Astrocyte (in vitro differentiated cells and primary cell): ENCODE measurements around the gene GPR137. TPM values are rescaled to one million over a fixed set of nuclear protein-coding genes. Genes with fewer than 3 reads are reported as not detected.

Experiments used
- DNase-seq: peaks from one replicate; pipeline ENCODE4 v3.0.0-alpha.2; 2010; ENCODE audit warnings: low read depth
- FAIRE-seq: peaks from 2 replicates; lab custom pipeline; 2011; peaks lifted over from hg19 to GRCh38; lab: Jason Lieb, UNC
- H2AFZ ChIP-seq: 2 replicates; pipeline ENCODE4 v1.6.0; 2012; ENCODE audit warnings: low read depth, low read length, inconsistent platforms
- H3K27ac ChIP-seq: 2 replicates; pipeline ENCODE4 v1.5.1; 2011; ENCODE audit warnings: low read depth, low read length, inconsistent platforms
- H3K27me3 ChIP-seq: 2 replicates; pipeline ENCODE4 v1.6.0; 2011; ENCODE audit warnings: low read length, inconsistent platforms; ENCODE audit not compliant: insufficient read depth
- H3K36me3 ChIP-seq: 2 replicates; pipeline ENCODE4 v1.5.1; 2011; ENCODE audit warnings: low read length, inconsistent platforms; ENCODE audit not compliant: insufficient read depth
- H3K4me1 ChIP-seq: 2 replicates; pipeline ENCODE4 v1.5.1; 2011; ENCODE audit warnings: low read length, inconsistent platforms; ENCODE audit not compliant: insufficient read depth
- H3K4me2 ChIP-seq: 2 replicates; pipeline ENCODE4 v1.6.0; 2012; ENCODE audit warnings: low read length, inconsistent platforms
- H3K4me3 ChIP-seq: 2 replicates; pipeline ENCODE4 v1.5.1; 2011; ENCODE audit warnings: low read depth, mild to moderate bottlenecking, low read length, inconsistent platforms; ENCODE audit not compliant: insufficient read depth
- H3K79me2 ChIP-seq: 2 replicates; pipeline ENCODE4 v1.6.0; 2012; ENCODE audit warnings: mild to moderate bottlenecking, low read length, inconsistent platforms; ENCODE audit not compliant: insufficient read depth
- H3K9ac ChIP-seq: 2 replicates; pipeline ENCODE4 v1.6.0; 2012; ENCODE audit warnings: mild to moderate bottlenecking, low read length, inconsistent platforms
- H3K9me3 ChIP-seq: 2 replicates; pipeline ENCODE4 v1.5.1; 2012; ENCODE audit warnings: low read depth, mild to moderate bottlenecking, low read length, inconsistent platforms; ENCODE audit not compliant: insufficient read depth
- H4K20me1 ChIP-seq: 2 replicates; pipeline ENCODE4 v1.6.0; 2012; ENCODE audit warnings: low read length, inconsistent platforms; ENCODE audit not compliant: insufficient read depth
- H3K27ac Mint-ChIP-seq: one replicate; pipeline ENCODE4 v1.8.0; 2021; ENCODE audit warnings: mild to moderate bottlenecking, mixed read lengths; ENCODE audit not compliant: unreplicated experiment
- H3K27me3 Mint-ChIP-seq: one replicate; pipeline ENCODE4 v1.8.0; 2021; ENCODE audit warnings: low read depth, mixed read lengths; ENCODE audit not compliant: unreplicated experiment
- H3K36me3 Mint-ChIP-seq: one replicate; pipeline ENCODE4 v1.8.0; 2021; ENCODE audit warnings: low read depth, mixed read lengths; ENCODE audit not compliant: unreplicated experiment
- H3K4me1 Mint-ChIP-seq: one replicate; pipeline ENCODE4 v1.8.0; 2021; ENCODE audit warnings: low read depth, mixed read lengths; ENCODE audit not compliant: unreplicated experiment
- H3K4me3 Mint-ChIP-seq: one replicate; pipeline ENCODE4 v1.8.0; 2021; ENCODE audit warnings: mild to moderate bottlenecking, moderate library complexity, mixed read lengths; ENCODE audit not compliant: unreplicated experiment
- H3K9me3 Mint-ChIP-seq: one replicate; pipeline ENCODE4 v1.8.0; 2021; ENCODE audit warnings: mild to moderate bottlenecking, mixed read lengths; ENCODE audit not compliant: unreplicated experiment
- CTCF ChIP-seq: IDR thresholded peaks from 2 replicates; pipeline ENCODE4 v1.5.1; 2011; ENCODE audit warnings: low read depth, mild to moderate bottlenecking, inconsistent platforms, low read length, moderate library complexity; ENCODE audit not compliant: insufficient read depth
- EZH2 ChIP-seq: IDR thresholded peaks from 2 replicates; pipeline ENCODE4 v1.6.1; 2012; ENCODE audit warnings: mild to moderate bottlenecking, low read length, inconsistent platforms; ENCODE audit not compliant: insufficient read depth
- total RNA-seq: library from RNA; stranded (reverse); gene quantifications from 2 replicates; pipeline ENCODE4 v1.2.1, GENCODE V29; 2021

GPR137 gene
- total RNA-seq, 1 donor from 2014 or later = 46.8 TPM

GRCh38 chr11:64276653-64277431 is 8.8 kb upstream of the GPR137 start:
- H2AFZ ChIP-seq = no peak overlapping the region

GRCh38 chr11:64278576-64279190 is 7.0 kb upstream of the GPR137 start:
- no peak overlapping the region for H3K9ac ChIP-seq
- no peak for TF ChIP-seq EZH2
- no peak for TF ChIP-seq CTCF
- peaks cover 8% of the 10 kb centered on the region for H3K79me2 ChIP-seq
- H3K27me3 Mint-ChIP-seq = no peaks in the 10 kb centered on the region
- no peak overlapping the region for H3K27ac ChIP-seq
- no peak overlapping the region for H3K4me3 ChIP-seq
- no peak for DNase-seq
- no peaks in the 10 kb centered on the region for H3K9me3 ChIP-seq
- H3K9me3 Mint-ChIP-seq = no peaks in the 10 kb centered on the region
- no peaks in the 10 kb centered on the region for H3K27me3 ChIP-seq
- H3K27ac Mint-ChIP-seq = no peak overlapping the region
- H3K4me1 ChIP-seq = peaks cover 5% of the 10 kb centered on the region
- H3K36me3 Mint-ChIP-seq = peaks cover 11% of the 10 kb centered on the region
- H3K4me3 Mint-ChIP-seq = no peak overlapping the region
- H4K20me1 ChIP-seq = no peaks in the 10 kb centered on the region
- FAIRE-seq = no peak
- no peaks in the 10 kb centered on the region for H3K36me3 ChIP-seq
- H3K4me1 Mint-ChIP-seq = no peaks in the 10 kb centered on the region
- no peak overlapping the region for H3K4me2 ChIP-seq
- no peak overlapping the region for H2AFZ ChIP-seq

More at GRCh38 chr11:64276653-64277431, 8.8 kb upstream of the GPR137 start:
- peaks cover 4% of the 10 kb centered on the region for H3K79me2 ChIP-seq
- no peaks in the 10 kb centered on the region for H4K20me1 ChIP-seq
- H3K36me3 ChIP-seq = no peaks in the 10 kb centered on the region
- peak overlapping the region; percentile 14 for H3K9ac ChIP-seq
- H3K27me3 ChIP-seq = no peaks in the 10 kb centered on the region
- TF ChIP-seq CTCF = no peak
- TF ChIP-seq EZH2 = no peak
- no peak overlapping the region for H3K4me3 ChIP-seq
- no peak for FAIRE-seq
- H3K4me2 ChIP-seq = peak overlapping the region; percentile 36
- peak overlapping the region; percentile 56 for H3K27ac ChIP-seq
- H3K4me3 Mint-ChIP-seq = no peak overlapping the region
- no peaks in the 10 kb centered on the region for H3K9me3 Mint-ChIP-seq
- peaks cover 2% of the 10 kb centered on the region for H3K4me1 Mint-ChIP-seq
- H3K27me3 Mint-ChIP-seq = no peaks in the 10 kb centered on the region
- H3K4me1 ChIP-seq = peaks cover 8% of the 10 kb centered on the region
- H3K9me3 ChIP-seq = no peaks in the 10 kb centered on the region
- peak; percentile 30 for DNase-seq
- peak overlapping the region; percentile 53 for H3K27ac Mint-ChIP-seq
- H3K36me3 Mint-ChIP-seq = peaks cover 11% of the 10 kb centered on the region
